Measurements from ENCODE around the gene STAMBPL1.

Gene STAMBPL1

DNA sequence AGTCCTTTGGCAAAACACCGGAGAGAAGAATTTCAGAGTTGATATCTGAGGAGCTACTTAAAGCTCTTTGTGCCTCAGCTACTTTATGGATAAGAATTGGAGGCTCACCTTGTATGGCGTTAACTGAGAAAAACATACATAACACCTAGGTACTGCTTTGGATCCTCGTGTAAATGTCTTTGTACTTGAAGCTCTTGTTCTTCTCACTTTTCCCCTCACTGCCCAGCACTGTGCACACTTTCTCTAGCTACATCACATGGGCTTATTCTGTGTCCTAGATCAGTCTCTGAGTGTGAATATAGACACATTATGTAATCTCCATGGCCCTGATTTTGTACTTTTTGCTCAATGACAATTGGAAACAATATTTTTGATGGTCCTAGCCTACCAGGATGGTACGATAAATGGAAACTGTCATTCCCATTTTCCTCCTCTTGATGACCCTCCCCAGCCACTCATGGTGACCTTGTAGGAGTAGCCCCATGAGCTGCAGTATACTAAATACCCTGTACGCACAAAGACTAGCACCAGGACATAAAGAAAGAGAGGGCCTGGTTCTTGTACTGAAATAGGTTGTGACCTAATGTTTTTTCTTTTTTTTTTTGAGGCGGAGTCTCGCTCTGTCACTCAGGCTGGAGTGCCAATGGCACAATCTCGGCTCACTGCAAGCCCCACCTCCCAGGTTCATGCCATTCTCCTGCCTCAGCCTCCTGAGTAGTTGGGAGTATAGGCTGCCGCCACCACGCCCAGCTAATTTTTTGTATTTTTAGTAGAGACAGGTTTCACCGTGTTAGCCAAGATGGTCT is 22.1 kb downstream of the STAMBPL1 start:
- in situ Hi-C loops (cut with HindIII; ENCODE audit: low pct_ligation_motif_present, low sequenced_read_pairs): no loop called here
- no peak overlapping the region for H3K4me3 ChIP-seq (ENCODE audit: low read depth, low read length)
- no peak overlapping the region for H3K27ac ChIP-seq
- H3K27me3 ChIP-seq (replicated peaks): no peaks in the 10 kb centered on the region
- H3K36me3 ChIP-seq (replicated peaks): peaks cover 6% of the 10 kb centered on the region
- no peak for DNase-seq
- TF ChIP-seq, protein P1, sequence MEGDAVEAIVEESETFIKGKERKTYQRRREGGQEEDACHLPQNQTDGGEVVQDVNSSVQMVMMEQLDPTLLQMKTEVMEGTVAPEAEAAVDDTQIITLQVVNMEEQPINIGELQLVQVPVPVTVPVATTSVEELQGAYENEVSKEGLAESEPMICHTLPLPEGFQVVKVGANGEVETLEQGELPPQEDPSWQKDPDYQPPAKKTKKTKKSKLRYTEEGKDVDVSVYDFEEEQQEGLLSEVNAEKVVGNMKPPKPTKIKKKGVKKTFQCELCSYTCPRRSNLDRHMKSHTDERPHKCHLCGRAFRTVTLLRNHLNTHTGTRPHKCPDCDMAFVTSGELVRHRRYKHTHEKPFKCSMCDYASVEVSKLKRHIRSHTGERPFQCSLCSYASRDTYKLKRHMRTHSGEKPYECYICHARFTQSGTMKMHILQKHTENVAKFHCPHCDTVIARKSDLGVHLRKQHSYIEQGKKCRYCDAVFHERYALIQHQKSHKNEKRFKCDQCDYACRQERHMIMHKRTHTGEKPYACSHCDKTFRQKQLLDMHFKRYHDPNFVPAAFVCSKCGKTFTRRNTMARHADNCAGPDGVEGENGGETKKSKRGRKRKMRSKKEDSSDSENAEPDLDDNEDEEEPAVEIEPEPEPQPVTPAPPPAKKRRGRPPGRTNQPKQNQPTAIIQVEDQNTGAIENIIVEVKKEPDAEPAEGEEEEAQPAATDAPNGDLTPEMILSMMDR (IDR thresholded peaks at IDR 0.05; ENCODE audit: low read depth, low read length, missing control alignments): no peak

DNA sequence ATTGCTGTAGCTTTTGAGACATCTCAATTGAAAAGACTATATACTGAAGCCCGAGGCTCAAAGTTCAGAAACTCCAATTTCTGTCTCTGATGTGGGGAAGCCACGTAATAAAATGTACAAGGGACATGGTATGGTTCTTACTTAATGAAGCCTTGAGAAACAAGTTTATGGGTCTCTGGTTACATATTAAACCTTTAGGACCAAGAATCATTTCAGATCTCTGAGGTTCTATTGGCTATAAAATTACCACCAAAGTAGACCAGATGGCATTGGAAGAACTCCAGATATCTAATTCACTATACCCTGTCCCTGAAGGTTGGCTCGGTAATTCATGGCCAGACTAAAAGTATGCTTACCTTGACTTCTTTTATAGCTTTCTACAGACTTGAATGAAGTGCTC is 23.7 kb downstream of the STAMBPL1 start:
- Histone ChIP-seq H3K27ac (no peak overlapping the region), H3K27me3 (replicated peaks) (no peaks in the 10 kb centered on the region), H3K36me3 (replicated peaks) (peaks cover 6% of the 10 kb centered on the region), H3K4me3 (ENCODE audit: low read depth, low read length) (no peak overlapping the region)
- no peak for DNase-seq
- TF ChIP-seq, protein P1 (IDR thresholded peaks at IDR 0.05; ENCODE audit: low read depth, low read length, missing control alignments): no peak
- in situ Hi-C loops (cut with HindIII; ENCODE audit: low pct_ligation_motif_present, low sequenced_read_pairs): no loop called here

DNA sequence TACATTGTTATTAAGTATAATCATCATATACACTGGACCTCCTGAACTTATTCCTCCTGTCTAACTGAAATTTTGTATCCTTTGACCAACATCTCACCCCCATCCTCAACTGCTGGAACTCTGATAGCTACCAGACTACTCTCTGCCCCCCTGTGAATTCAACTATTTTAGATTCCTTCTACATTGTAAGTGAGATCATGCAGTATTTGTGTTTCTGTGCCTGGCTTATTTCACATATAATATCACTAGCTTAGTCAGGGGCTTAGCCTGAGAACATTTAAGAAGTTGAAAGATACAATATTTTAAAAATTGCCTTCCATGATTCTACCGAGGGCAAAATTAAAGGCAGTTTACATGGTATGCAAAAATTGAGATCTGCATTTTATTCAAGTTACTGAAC is 26.9 kb downstream of the STAMBPL1 start:
- DNase-seq: no peak
- Histone ChIP-seq H3K27me3 (replicated peaks) (no peaks in the 10 kb centered on the region), H3K4me3 (ENCODE audit: low read depth, low read length) (no peak overlapping the region), H3K36me3 (replicated peaks) (peaks cover 6% of the 10 kb centered on the region), H3K27ac (no peak overlapping the region)
- TF ChIP-seq, protein P1 (IDR thresholded peaks at IDR 0.05; ENCODE audit: low read depth, low read length, missing control alignments): no peak
- in situ Hi-C loops (cut with HindIII; ENCODE audit: low pct_ligation_motif_present, low sequenced_read_pairs): no loop called here

DNA sequence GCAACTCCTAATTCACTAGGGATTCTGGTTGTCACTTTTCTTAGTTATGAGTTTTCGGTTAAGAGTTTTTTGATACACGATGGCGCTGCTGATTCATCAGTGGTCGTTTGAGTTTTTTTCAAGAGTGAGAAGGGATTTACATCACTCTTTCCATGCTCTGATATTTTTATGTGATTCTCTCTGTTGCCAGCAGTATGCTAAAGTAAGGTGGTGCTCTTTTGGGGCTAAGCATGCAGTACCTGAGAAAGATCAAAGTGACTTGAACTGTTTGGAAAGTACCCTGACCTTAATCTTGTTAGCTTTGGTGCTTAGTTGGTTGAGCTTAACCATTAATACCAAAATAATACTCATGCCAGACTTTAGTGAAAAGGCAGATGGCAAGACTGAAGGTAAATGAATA is 28.1 kb downstream of the STAMBPL1 start:
- no peak overlapping the region for H3K27ac ChIP-seq
- no peak overlapping the region for H3K4me3 ChIP-seq (ENCODE audit: low read depth, low read length)
- no peaks in the 10 kb centered on the region for H3K27me3 ChIP-seq (replicated peaks)
- H3K36me3 ChIP-seq (replicated peaks): peaks cover 6% of the 10 kb centered on the region
- no peak for DNase-seq
- TF ChIP-seq, protein P1 (IDR thresholded peaks at IDR 0.05; ENCODE audit: low read depth, low read length, missing control alignments): no peak
- in situ Hi-C loops (cut with HindIII; ENCODE audit: low pct_ligation_motif_present, low sequenced_read_pairs): no loop called here

DNA sequence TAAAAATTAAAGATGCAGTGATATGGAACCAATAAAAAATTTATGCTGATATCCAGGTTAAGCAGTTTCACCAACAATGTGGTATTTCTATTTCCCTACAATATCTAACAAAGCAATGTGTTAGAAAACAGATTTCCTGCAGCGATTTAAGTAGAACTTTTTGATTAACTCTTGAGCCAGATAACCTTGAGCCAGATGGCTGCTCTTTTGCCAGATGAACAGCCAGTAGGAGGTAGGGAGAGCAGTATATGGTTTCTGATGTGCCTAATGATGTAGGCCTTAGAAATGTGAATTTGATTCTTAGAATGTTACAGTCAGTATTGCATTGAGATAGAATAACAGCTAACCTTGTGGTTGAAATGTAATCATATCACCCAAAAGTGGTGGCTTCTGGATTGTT is 31.1 kb downstream of the STAMBPL1 start:
- in situ Hi-C loops (cut with HindIII; ENCODE audit: low pct_ligation_motif_present, low sequenced_read_pairs): no loop called here

More for the DNA sequence above, 31.1 kb downstream of the STAMBPL1 start:
- H3K27me3 ChIP-seq (replicated peaks): no peaks in the 10 kb centered on the region
- TF ChIP-seq, protein P1 (IDR thresholded peaks at IDR 0.05; ENCODE audit: low read depth, low read length, missing control alignments): no peak
- H3K4me3 ChIP-seq (ENCODE audit: low read depth, low read length): no peak overlapping the region
- DNase-seq: no peak
- no peak overlapping the region for H3K27ac ChIP-seq
- peaks cover 3% of the 10 kb centered on the region for H3K36me3 ChIP-seq (replicated peaks)

All from brain microvascular endothelial cell (primary cell).